ENCODE data around the gene SCN1A. TPM values are rescaled to one million over a fixed set of nuclear protein-coding genes. Genes with fewer than 3 reads are reported as not detected.

The SCN1A gene
- total and polyA plus RNA-seq, 4 donors: 2.1 to 32.6 (median 14.5) TPM

Small RNAs within 50 kb of the gene (small RNA-seq; reads per million reads assigned to genes)
- gene RF00019 (ENCODE audit: low replicate concordance): not detected

Other genes starting within 250 kb of the SCN1A start
- gene TTC21B, start 174.2 kb downstream of the SCN1A start, total RNA-seq: 100 to 1,000 TPM in 1 of 2 donors, 10 to 100 TPM in 1; 22.4 to 146 TPM
- 1 to 10 TPM; 5.0 to 7.7 TPM for gene TTC21B, start 174.2 kb downstream of the SCN1A start, polyA plus RNA-seq
- 10 to 100 TPM; 11.8 to 46.4 TPM for gene SCN9A, start 247.9 kb upstream of the SCN1A start, total RNA-seq
- 1 to 10 TPM; 1.5 to 2.6 TPM for gene SCN9A, start 247.9 kb upstream of the SCN1A start, polyA plus RNA-seq